HepG2 (cell line): ENCODE measurements around the gene COQ10B. TPM values are rescaled to one million over a fixed set of nuclear protein-coding genes. Genes with fewer than 3 reads are reported as not detected.
A peak's percentile ranks its signal among the peaks of the same experiment; 100 is the strongest.

Experiments used
- AGO1 ChIP-seq: fragments of 200-400 bp; formaldehyde crosslinking; IDR thresholded peaks from 2 replicates; pipeline ENCODE4 v1.6.1; 2017; ENCODE audit warnings: mild to moderate bottlenecking, low read depth, low read length, moderate library complexity; ENCODE audit not compliant: poor library complexity, severe bottlenecking
- ARNT2 ChIP-seq: sonication (generic); formaldehyde crosslinking; IDR thresholded peaks from 2 replicates; pipeline ENCODE4 v1.8.0; 2022; ENCODE audit warnings: mild to moderate bottlenecking, low read depth, missing genetic modification reagents, moderate library complexity
- BHLHE40 ChIP-seq: IDR thresholded peaks from 2 replicates; pipeline ENCODE4 v1.6.1; 2011; ENCODE audit warnings: low read length, improper control_type of control experiment
- CHD4 ChIP-seq: fragments of 200-600 bp; sonication (generic); IDR thresholded peaks from 2 replicates; pipeline ENCODE4 v1.7.0; 2017; ENCODE audit warnings: mild to moderate bottlenecking, low read length, borderline replicate concordance
- CTCF ChIP-seq: sonication (generic); formaldehyde crosslinking; IDR thresholded peaks from 2 replicates; pipeline ENCODE4 v1.5.0; 2020; ENCODE audit warnings: mild to moderate bottlenecking, missing genetic modification reagents, moderate library complexity
- FOXO1 ChIP-seq: sonication (generic); formaldehyde crosslinking; IDR thresholded peaks from 2 replicates; pipeline ENCODE4 v1.4.0; 2020; ENCODE audit warnings: missing genetic modification reagents
- HMGXB4 ChIP-seq, 2 experiments: sonication (generic) in 1 of 2; formaldehyde crosslinking in 1 of 2; IDR thresholded peaks; 2 replicates each; pipeline versions ENCODE4 v1.4.0 to v1.6.1; 2018 to 2020; ENCODE audit warnings: missing genetic modification reagents in 2 of 2, borderline replicate concordance in 1 of 2, low read depth in 1 of 2, mild to moderate bottlenecking in 1 of 2, missing biosample characterization in 1 of 2
- MAFK ChIP-seq, 2 experiments: IDR thresholded peaks in 1 of 2; conservative IDR thresholded peaks in 1 of 2; 2 replicates each; pipeline ENCODE4 v1.6.1; 2011; ENCODE audit warnings: improper control_type of control experiment in 2 of 2, low read length in 2 of 2
- MAX ChIP-seq: IDR thresholded peaks from 2 replicates; pipeline ENCODE4 v1.6.1; 2012; ENCODE audit warnings: inconsistent platforms
- MBD4 ChIP-seq: IDR thresholded peaks from 2 replicates; pipeline ENCODE4 v1.6.1; 2012; ENCODE audit warnings: low read length, inconsistent platforms, borderline replicate concordance
- MEF2D ChIP-seq: sonication (generic); formaldehyde crosslinking; IDR thresholded peaks from 2 replicates; pipeline ENCODE4 v1.5.1; 2020; ENCODE audit warnings: mild to moderate bottlenecking, missing genetic modification reagents
- MTA3 ChIP-seq: sonication (generic); formaldehyde crosslinking; IDR thresholded peaks from 2 replicates; pipeline ENCODE4 v1.4.0; 2020; ENCODE audit warnings: missing genetic modification reagents
- MXI1 ChIP-seq: IDR thresholded peaks from 3 replicates; pipeline ENCODE4 v1.6.1; 2012; ENCODE audit warnings: low read depth, low read length, inconsistent platforms, borderline replicate concordance
- PRDM4 ChIP-seq: sonication (generic); formaldehyde crosslinking; IDR thresholded peaks from 2 replicates; pipeline ENCODE4 v1.9.0; 2021; ENCODE audit warnings: missing genetic modification reagents, borderline replicate concordance
- RFXAP ChIP-seq: sonication (generic); formaldehyde crosslinking; IDR thresholded peaks from 2 replicates; pipeline ENCODE4 v1.4.0; 2020; ENCODE audit warnings: missing genetic modification reagents, borderline replicate concordance
- SALL1 ChIP-seq: sonication (generic); formaldehyde crosslinking; IDR thresholded peaks from 2 replicates; pipeline ENCODE4 v1.8.0; 2022; ENCODE audit warnings: mild to moderate bottlenecking, missing genetic modification reagents
- SRSF9 ChIP-seq: fragments of 200-400 bp; formaldehyde crosslinking; IDR thresholded peaks from 2 replicates; pipeline ENCODE4 v1.6.1; 2018; ENCODE audit warnings: borderline replicate concordance, mild to moderate bottlenecking, low read depth, low read length; ENCODE audit not compliant: insufficient read depth, poor library complexity, severe bottlenecking
- TRIM22 ChIP-seq: fragments of 450-650 bp; IDR thresholded peaks from 2 replicates; pipeline ENCODE4 v1.6.1; 2017
- ZMYM2 ChIP-seq: sonication (generic); formaldehyde crosslinking; IDR thresholded peaks from 2 replicates; pipeline ENCODE4 v1.8.0; 2022; ENCODE audit warnings: mild to moderate bottlenecking, missing genetic modification reagents
- ZNF232 ChIP-seq: sonication (generic); formaldehyde crosslinking; IDR thresholded peaks from 2 replicates; pipeline ENCODE4 v1.4.0; 2020; ENCODE audit warnings: missing genetic modification reagents, borderline replicate concordance
- ZNF839 ChIP-seq: sonication (generic); formaldehyde crosslinking; IDR thresholded peaks from 2 replicates; pipeline ENCODE4 v1.4.0; 2020; ENCODE audit warnings: missing genetic modification reagents, mild to moderate bottlenecking, borderline replicate concordance
- polyA plus RNA-seq, 8 experiments: library from polyadenylated mRNA; depleted of rRNA in 3 of 8; stranded (reverse) in 7 of 8; unstranded in 1 of 8; fragments of >200 nt; fragmentation: Illumina TruSeq in 4 of 8; extraction: Trizol in 4 of 8; gene quantifications; 2 replicates each; pipeline versions ENCODE4 v1.2.1 to v1.2.3, GENCODE V29; 2011 to 2016; ENCODE audit warnings: low read depth in 4 of 8, missing spikeins in 1 of 8, mixed read lengths in 1 of 8; ENCODE audit not compliant: insufficient read depth in 1 of 8
- total RNA-seq, 5 experiments: library from RNA; depleted of rRNA; stranded (reverse); fragments of >200 nt; fragmentation: Illumina TruSeq; extraction: Trizol; gene quantifications; 2 replicates each; pipeline ENCODE4 v1.2.3, GENCODE V29; 2016; ENCODE audit warnings: low read depth in 1 of 5

Gene COQ10B
- total and polyA plus RNA-seq, 2 of the 13 experiments (the other 11 are each of a cell fraction or from before 2014, with no cell fraction given) = 4.6 to 34.9 TPM

- TF ChIP-seq BHLHE40 (peak; percentile 2; the same call in 1 of the 2 replicates), CTCF (no peak; the same call in 1 of the 2 replicates), HMGXB4 (CRISPR knock-in tag; IDR thresholded peaks at IDR 0.05; ENCODE audit: borderline replicate concordance in 1 of 2, low read depth in 1 of 2) (no peak), RFXAP (peak; percentile 50; the same call in 1 of the 2 replicates), MAFK (conservative IDR thresholded peaks at IDR 0.05 in 1 of 2, IDR thresholded peaks at IDR 0.05 in 1 of 2; ENCODE audit: low read length in 2 of 2) (peak; percentile 29 to 48; a peak in 3 of 4 replicates), CHD4 (no peak), MAX (peak; percentile 69; the same call in 1 of the 2 replicates), ZNF232 (CRISPR knock-in tag) (no peak), ARNT2 (CRISPR knock-in tag) (no peak; the same call in 1 of the 2 replicates), ZNF839 (CRISPR knock-in tag) (0 out of 2 replicates have a peak, but pooled peaks have one; percentile 7), PRDM4 (CRISPR knock-in tag) (no peak), MXI1 (peak; percentile 27; the same call in 1 of the 3 replicates), SRSF9 (no peak), FOXO1 (CRISPR knock-in tag) (no peak), MEF2D (no peak), MTA3 (CRISPR knock-in tag) (no peak), MBD4 (peak; percentile 62; the same call in 1 of the 2 replicates), AGO1 (peak; percentile 96), SALL1 (CRISPR knock-in tag) (peak; percentile 49; the same call in 1 of the 2 replicates), TRIM22 (no peak), ZMYM2 (CRISPR knock-in tag) (0 out of 2 replicates have a peak, but pooled peaks have one; percentile 12)
These were observed 45.7 kb downstream of the COQ10B start (continued) for GRCh38 chr2:197498937-197499593.
